Large intestine (tissue), 3 donors: ENCODE data around the gene CNIH3. TPM values are rescaled to one million over a fixed set of nuclear protein-coding genes. Genes with fewer than 3 reads are reported as not detected.

Source experiments
- DNase-seq, 2 donors: peaks; one replicate each; pipeline versions ENCODE4 v3.0.0 to v3.0.0-alpha.2; 2013
- H3K27ac ChIP-seq: one replicate; pipeline ENCODE4 v1.5.1; 2013; ENCODE audit warnings: low read length
- H3K27me3 ChIP-seq: 2 replicates; pipeline ENCODE4 v1.6.1; 2013; ENCODE audit warnings: low read length; ENCODE audit not compliant: control insufficient read depth, insufficient read depth
- H3K36me3 ChIP-seq: 2 replicates; pipeline ENCODE4 v1.6.1; 2013; ENCODE audit warnings: low read length; ENCODE audit not compliant: control insufficient read depth, insufficient read depth
- H3K4me1 ChIP-seq: one replicate; pipeline ENCODE4 v1.6.1; 2013; ENCODE audit warnings: low read length; ENCODE audit not compliant: control insufficient read depth, insufficient read depth
- H3K4me3 ChIP-seq: one replicate; pipeline ENCODE4 v1.5.1; 2013; ENCODE audit warnings: low read length
- H3K9me3 ChIP-seq: one replicate; pipeline ENCODE4 v1.6.1; 2013; ENCODE audit warnings: mild to moderate bottlenecking, low read depth, low read length, moderate library complexity; ENCODE audit not compliant: control insufficient read depth
- WGBS: methylation state at CpG from one replicate; pipeline ENCODE4 v1.1.5; 2013; ENCODE audit warnings: low lambda C conversion rate; ENCODE audit not compliant: insufficient coverage; 5-methylcytosine and 5-hydroxymethylcytosine counted together
- polyA plus RNA-seq: library from polyadenylated mRNA; unstranded; fragments of 120-200 nt; gene quantifications from one replicate; pipeline ENCODE4 v1.2.1, GENCODE V29; 2013

Gene CNIH3
- polyA plus RNA-seq, 1 donor: 2.1 TPM

DNA sequence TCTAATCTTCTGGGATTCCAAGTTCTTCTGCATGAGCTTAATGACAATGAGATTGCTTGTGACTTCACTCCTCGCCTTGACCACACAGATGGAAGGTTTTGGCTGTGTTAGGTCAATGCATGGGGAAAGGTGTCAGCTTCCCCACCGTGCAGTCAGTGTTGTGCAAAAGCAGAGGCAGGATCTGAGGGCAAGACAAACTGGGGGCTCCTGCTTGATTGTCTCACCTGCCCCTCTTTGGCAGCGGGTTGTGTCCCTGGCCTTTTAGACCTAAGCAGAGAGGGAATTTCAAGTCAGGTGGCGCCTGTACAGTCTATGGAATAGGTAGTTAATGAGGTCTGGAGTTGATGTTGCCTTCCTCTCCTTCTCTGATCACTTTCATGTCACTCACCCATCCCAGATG is 150.1 kb downstream of the CNIH3 start:
- Histone ChIP-seq H3K9me3 (no peaks in the 10 kb centered on the region), H3K4me3 (no peak overlapping the region), H3K27ac (no peak overlapping the region), H3K27me3 (peaks cover 4% of the 10 kb centered on the region), H3K36me3 (no peaks in the 10 kb centered on the region), H3K4me1 (no peaks in the 10 kb centered on the region)
- no peak for DNase-seq
- 60% methylated on average over 1 of the region's 4 CpGs for WGBS

DNA sequence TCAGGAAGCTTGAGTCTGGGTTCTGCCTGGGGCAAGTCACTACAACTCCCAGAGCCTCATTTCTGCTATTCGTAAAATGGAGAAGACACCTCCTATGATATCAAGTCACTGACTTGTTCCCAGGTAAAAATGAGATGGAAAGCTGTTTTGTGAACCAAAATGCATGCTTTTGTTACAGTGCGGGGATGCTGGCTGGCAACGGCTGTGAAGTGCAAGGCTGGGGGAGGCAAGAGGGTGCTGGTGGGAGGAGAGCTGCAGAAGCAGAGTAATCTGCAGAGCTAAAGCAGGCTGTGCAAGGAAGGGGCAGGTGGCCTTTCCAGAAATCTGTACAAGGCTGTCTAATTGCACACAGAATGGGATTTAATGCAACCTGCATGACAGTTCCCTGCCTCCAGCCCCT is 150.9 kb downstream of the CNIH3 start:
- no peaks in the 10 kb centered on the region for H3K36me3 ChIP-seq
- no peak overlapping the region for H3K4me3 ChIP-seq
- no peak for DNase-seq
- peaks cover 4% of the 10 kb centered on the region for H3K27me3 ChIP-seq
- no peak overlapping the region for H3K27ac ChIP-seq
- H3K9me3 ChIP-seq: no peaks in the 10 kb centered on the region
- H3K4me1 ChIP-seq: no peaks in the 10 kb centered on the region
- WGBS: no CpG with 5 or more reads among the region's 3 CpGs

DNA sequence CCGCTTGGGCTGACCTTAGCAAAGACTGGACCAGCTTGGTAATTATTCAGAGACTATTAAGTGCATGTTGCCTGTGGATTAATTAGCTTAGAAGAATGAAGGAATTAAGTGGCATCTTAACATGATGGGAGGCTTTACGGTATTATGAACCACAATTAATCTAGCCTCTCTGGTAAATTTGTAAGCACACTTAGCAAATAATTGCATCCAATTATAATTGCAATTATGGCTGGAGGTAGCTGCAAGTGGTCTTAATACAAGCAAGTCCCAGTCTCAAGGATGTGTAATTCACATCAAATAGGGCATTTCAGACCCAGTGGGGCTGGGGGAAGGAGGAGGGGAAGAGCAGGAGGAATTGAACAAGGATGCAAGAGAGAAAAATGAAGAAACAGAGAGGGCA is 151.6 kb downstream of the CNIH3 start:
- Histone ChIP-seq H3K9me3 (no peaks in the 10 kb centered on the region), H3K36me3 (no peaks in the 10 kb centered on the region), H3K27me3 (peaks cover 4% of the 10 kb centered on the region), H3K27ac (no peak overlapping the region), H3K4me1 (no peaks in the 10 kb centered on the region), H3K4me3 (no peak overlapping the region)
- WGBS: no CpG with 5 or more reads among the region's 2 CpGs
- DNase-seq: no peak

DNA sequence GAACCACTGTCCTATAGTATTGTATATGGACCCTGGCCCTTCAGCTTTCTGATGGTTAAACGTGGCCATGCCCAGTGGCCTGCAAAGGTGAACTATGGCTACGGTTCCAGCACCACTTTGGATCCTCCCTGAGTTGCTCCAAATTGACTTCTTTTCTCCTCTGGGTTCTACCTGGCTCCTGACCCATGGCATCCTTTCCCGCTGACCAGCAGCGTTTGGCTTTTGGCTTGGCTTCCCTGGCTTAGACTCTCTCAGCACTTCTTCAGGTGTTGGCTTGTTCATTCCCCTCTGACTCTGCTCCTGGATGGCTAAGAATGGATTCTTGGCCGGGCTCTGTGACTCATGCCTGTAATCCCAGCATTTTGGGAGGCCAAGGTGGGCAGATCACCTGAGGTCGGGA is 152.9 kb downstream of the CNIH3 start:
- DNase-seq: no peak
- no peaks in the 10 kb centered on the region for H3K4me1 ChIP-seq
- no CpG with 5 or more reads among the region's 6 CpGs for WGBS
- no peak overlapping the region for H3K4me3 ChIP-seq
- no peaks in the 10 kb centered on the region for H3K36me3 ChIP-seq
- no peaks in the 10 kb centered on the region for H3K9me3 ChIP-seq
- no peak overlapping the region for H3K27ac ChIP-seq
- peaks cover 4% of the 10 kb centered on the region for H3K27me3 ChIP-seq

DNA sequence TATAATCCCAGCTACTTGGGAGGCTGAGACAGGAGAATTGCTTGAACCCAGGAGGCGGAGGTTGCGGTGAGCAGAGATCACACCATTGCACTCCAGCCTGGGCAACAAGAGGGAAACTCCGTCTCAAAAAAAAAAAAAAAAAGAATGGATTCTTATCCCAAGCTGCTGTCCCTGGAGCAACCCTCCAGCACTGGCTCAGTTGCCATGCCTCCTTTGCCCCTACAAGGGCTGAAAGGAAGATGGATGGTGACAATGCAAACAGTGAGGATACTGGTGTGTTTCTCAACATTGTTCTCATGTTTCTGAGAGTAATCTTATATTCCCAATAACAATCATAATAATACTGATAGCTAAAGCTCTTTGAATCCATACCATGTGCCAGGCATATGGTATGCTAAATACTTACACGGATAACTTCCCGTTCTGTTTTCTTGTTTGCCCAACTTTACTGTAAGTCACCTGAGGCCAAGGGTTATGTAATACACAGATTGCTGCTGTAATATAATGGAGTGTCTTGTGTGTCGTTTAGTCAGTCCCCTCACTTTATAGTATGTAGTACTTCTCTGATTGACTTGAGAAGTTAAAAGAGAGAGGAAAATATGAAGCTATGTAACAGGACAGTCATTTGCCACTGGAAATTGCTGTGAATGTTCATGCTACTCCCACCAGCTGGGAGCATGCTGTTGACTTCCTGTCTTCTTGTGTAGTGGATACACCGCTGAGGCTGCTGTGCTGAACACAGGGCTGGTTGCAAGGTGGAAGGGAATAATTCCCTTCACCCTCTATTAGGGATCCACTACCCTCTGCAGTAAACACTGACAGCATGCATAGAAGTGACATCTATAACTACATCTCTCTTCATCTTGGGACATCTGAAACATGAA is 153.6 kb downstream of the CNIH3 start:
- Histone ChIP-seq H3K36me3 (no peaks in the 10 kb centered on the region), H3K4me1 (no peaks in the 10 kb centered on the region), H3K9me3 (no peaks in the 10 kb centered on the region), H3K27me3 (peaks cover 4% of the 10 kb centered on the region), H3K4me3 (no peak overlapping the region), H3K27ac (no peak overlapping the region)
- DNase-seq: no peak
- WGBS: no CpG with 5 or more reads among the region's 7 CpGs

DNA sequence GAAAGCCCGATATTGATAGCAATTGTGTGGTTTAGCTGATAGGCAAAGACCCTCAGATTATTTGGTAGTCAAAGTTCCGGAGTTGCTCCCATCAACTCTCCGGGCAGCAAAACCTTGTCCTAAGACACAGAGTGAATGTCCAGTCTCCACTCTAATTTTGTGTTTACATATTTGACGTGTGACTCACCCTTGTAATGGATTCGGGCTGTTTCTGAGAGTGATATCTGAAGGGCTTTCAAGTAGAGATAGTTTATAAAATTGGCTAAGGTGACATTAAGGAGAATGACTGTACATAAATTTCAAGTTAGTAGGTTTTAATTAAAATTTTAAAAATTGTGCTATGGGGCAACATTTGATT is 154.2 kb downstream of the CNIH3 start:
- DNase-seq: no peak
- WGBS: 20% methylated on average over 1 of the region's 5 CpGs
- no peaks in the 10 kb centered on the region for H3K9me3 ChIP-seq
- H3K27ac ChIP-seq: no peak overlapping the region
- H3K36me3 ChIP-seq: no peaks in the 10 kb centered on the region
- peaks cover 4% of the 10 kb centered on the region for H3K27me3 ChIP-seq
- H3K4me1 ChIP-seq: no peaks in the 10 kb centered on the region
- no peak overlapping the region for H3K4me3 ChIP-seq

DNA sequence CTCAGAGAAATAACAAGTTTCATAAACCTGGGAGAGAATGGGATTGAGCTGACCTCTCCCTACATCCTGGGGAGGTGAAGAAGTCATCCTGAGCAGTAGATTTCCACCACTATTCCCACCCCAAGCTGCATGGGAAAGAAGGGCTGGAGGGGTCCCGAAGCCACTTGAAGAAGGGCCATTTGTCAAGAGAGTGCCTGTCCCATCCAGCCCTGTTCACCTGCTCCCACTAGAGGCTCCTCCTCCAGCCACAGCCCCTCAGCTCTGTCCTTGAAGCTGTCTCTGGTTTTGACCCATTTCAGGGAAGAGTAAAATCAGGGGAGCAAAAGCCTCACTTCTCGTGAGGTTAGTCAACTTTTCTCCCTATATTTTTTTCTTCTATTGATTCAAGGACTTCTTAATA is 157.5 kb downstream of the CNIH3 start:
- no peaks in the 10 kb centered on the region for H3K36me3 ChIP-seq
- H3K9me3 ChIP-seq: no peaks in the 10 kb centered on the region
- H3K4me1 ChIP-seq: no peaks in the 10 kb centered on the region
- no peak for DNase-seq
- no peaks in the 10 kb centered on the region for H3K27me3 ChIP-seq
- no peak overlapping the region for H3K27ac ChIP-seq
- H3K4me3 ChIP-seq: no peak overlapping the region
- WGBS: no CpG with 5 or more reads among the region's 2 CpGs

DNA sequence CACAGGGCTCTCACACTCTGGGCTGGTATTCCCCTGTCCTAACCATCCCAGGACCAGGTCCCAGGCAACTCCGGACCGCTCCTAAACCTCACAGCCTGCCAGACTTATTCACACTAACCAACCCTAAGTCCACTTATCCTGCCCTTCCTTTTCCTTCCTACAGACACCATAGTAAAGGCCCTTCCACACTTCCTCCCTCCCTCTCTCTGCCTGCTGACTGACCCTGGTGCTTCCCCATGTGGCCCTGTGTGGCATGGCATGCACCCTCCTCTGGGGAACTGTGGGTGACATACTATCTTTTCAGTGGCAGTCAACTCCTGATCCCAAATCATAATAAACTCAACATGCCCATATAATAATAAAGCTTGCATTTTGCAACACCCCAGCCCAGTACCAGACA is 158.3 kb downstream of the CNIH3 start:
- no peak for DNase-seq
- 100% methylated on average over 1 of the region's 2 CpGs for WGBS
- Histone ChIP-seq H3K4me1 (no peaks in the 10 kb centered on the region), H3K27ac (no peak overlapping the region), H3K9me3 (no peaks in the 10 kb centered on the region), H3K36me3 (no peaks in the 10 kb centered on the region), H3K4me3 (no peak overlapping the region), H3K27me3 (no peaks in the 10 kb centered on the region)

DNA sequence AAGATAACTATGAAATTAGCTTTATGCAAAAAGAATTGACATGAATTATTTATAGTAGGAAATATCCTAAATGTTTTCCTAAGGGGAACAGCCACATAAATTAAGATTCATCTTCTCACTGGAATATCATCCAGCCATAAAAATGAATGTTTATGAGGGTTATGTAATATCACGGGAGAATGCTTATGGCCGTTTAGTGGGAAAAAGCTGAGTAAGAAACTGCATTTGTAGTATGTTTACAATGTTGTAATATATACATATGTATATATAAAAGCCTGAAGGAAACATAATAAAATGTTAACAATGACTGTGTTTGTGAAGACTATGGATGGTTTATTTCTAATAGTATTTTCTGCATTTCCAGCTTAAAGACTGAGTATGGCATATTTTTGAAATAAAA is 161.1 kb downstream of the CNIH3 start:
- WGBS: 69% methylated on average over 2 of the region's 2 CpGs
- H3K9me3 ChIP-seq: no peaks in the 10 kb centered on the region

DNA sequence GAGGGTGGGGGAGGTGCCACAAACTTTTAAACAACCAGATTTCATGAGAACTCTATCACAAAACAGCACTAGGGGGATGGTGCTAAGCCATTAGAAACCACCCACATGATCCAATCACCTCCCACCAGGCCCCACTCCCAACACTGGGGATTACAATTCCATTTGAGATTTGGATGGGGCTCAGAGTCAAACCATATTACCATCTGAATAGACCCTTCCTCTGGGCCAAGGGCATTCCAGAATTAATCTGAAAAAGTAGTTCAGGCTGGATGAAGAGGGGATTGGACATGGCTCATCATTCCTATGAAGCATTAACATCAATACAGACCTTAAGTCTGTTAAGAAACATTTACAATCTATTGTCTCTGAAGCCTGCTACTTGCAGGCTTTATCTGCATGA is 163.4 kb downstream of the CNIH3 start:
- Histone ChIP-seq H3K4me1 (no peaks in the 10 kb centered on the region), H3K27me3 (no peaks in the 10 kb centered on the region), H3K36me3 (no peaks in the 10 kb centered on the region), H3K9me3 (no peaks in the 10 kb centered on the region), H3K4me3 (no peak overlapping the region), H3K27ac (no peak overlapping the region)
- DNase-seq: no peak

More for the DNA sequence above, 161.1 kb downstream of the CNIH3 start:
- no peak overlapping the region for H3K4me3 ChIP-seq
- no peak overlapping the region for H3K27ac ChIP-seq
- no peaks in the 10 kb centered on the region for H3K36me3 ChIP-seq
- no peaks in the 10 kb centered on the region for H3K27me3 ChIP-seq
- no peak for DNase-seq
- no peaks in the 10 kb centered on the region for H3K4me1 ChIP-seq

DNA sequence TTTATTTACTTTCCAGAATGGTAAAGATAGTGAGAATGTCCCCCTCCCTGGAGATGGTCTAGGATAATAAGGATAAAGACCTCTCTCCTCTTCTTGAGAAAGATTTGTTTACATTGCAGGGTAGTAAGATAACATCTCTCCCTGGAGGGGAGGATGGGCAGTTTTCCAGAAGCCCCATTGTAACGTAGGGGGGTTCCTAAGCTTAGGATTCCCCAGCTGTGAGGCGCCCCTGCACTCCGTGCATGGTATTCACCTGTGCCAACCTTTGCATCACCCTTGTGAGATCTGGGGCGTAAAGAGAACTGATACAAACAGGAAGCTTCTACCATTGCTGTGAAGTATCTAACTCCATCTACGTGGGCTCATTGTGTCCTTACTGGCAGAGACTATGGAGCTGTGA is 164.6 kb downstream of the CNIH3 start:
- H3K9me3 ChIP-seq: no peaks in the 10 kb centered on the region
- WGBS: no CpG with 5 or more reads among the region's 5 CpGs
- no peak overlapping the region for H3K4me3 ChIP-seq
- no peaks in the 10 kb centered on the region for H3K27me3 ChIP-seq
- no peak for DNase-seq
- H3K36me3 ChIP-seq: no peaks in the 10 kb centered on the region
- H3K27ac ChIP-seq: no peak overlapping the region
- H3K4me1 ChIP-seq: no peaks in the 10 kb centered on the region
